Measurements from ENCODE around the gene AJM1. TPM values are rescaled to one million over a fixed set of nuclear protein-coding genes. Genes with fewer than 3 reads are reported as not detected.
"Not testable (repeated sequence)": the region's sequence is repeated elsewhere in the genome, so short reads cannot be mapped to it uniquely, and the experiment has no call there.

AJM1 gene
- total RNA-seq, 2 donors from 2014 or later: 1.4 to 3.5 TPM

DNA sequence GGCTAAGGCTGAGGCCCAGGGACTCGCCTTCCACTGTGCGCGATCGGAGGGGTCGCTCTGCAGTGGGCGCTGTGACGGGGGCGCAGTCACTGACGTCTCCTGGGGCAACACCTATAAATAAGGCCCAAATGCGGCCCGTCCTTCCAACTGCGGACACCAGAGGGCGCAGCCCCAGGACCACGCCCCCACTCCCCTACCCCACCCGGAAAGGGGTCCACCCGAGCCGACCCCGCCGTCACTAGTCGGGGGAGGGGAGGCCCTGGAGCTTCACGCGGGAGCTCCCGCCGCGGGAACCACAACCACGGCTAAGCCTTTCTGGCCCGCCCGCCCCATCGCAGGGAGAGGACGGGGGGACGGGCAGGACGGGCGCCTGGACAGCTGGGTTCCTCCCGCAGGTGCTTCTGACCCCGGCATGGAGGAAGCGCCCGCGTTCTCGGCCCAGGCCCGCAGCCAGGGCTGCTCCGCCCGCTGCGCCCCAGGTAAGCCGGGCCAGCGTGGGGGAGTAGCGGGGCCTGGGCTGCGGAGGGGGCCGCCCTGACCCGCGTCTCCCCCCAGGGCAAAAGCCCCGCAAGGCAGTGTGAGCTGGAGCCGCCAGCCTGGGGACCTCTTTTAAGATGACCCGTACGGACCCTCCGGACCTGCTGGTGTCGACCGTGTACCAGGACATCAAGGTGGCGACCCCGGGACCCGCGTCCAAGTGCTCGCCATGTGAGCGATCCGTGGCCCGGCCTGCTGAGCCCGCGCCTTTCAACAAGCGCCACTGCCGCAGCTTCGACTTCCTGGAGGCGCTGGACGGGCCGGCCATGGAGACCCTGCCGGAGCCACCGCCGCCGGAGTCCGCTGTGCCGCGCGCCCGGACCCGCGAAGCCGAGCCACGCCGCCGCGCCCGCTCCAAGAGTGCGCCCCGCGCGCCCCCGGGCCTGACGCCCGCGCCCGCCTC, 1.8 kb downstream of the AJM1 start:
- DNase-seq: peak; percentile 83
- 71 to 74% methylated on average over 38 to 99 of the region's 99 CpGs for WGBS, 2 experiments (ENCODE audit: insufficient coverage in 1 of 2, insufficient read length in 1 of 2)
- not testable (repeated sequence) for H3K4me1 ChIP-seq (ENCODE audit: control insufficient read depth, insufficient read depth, low read length); H3K27me3 ChIP-seq (ENCODE audit: control insufficient read depth, insufficient read depth, low read length, poor library complexity, severe bottlenecking); H3K4me3 Mint-ChIP-seq; H3K9ac ChIP-seq (ENCODE audit: extremely low read depth, low read length, poor library complexity, severe bottlenecking); H3K27ac ChIP-seq (ENCODE audit: low read depth, low read length); H3K27ac Mint-ChIP-seq; H3K4me3 ChIP-seq (ENCODE audit: low read length); H3K9me3 ChIP-seq (ENCODE audit: control insufficient read depth, low read length); H3K36me3 Mint-ChIP-seq (ENCODE audit: low read depth); H3K36me3 ChIP-seq (ENCODE audit: control insufficient read depth, insufficient read depth, low read length)
- Mint-ChIP-seq H3K9me3 (peaks cover 12% of the 10 kb centered on the region), H3K4me1 (peaks cover 10% of the 10 kb centered on the region), H3K27me3 (ENCODE audit: insufficient read depth) (peaks cover 33% of the 10 kb centered on the region)
- TF ChIP-seq, protein P1, sequence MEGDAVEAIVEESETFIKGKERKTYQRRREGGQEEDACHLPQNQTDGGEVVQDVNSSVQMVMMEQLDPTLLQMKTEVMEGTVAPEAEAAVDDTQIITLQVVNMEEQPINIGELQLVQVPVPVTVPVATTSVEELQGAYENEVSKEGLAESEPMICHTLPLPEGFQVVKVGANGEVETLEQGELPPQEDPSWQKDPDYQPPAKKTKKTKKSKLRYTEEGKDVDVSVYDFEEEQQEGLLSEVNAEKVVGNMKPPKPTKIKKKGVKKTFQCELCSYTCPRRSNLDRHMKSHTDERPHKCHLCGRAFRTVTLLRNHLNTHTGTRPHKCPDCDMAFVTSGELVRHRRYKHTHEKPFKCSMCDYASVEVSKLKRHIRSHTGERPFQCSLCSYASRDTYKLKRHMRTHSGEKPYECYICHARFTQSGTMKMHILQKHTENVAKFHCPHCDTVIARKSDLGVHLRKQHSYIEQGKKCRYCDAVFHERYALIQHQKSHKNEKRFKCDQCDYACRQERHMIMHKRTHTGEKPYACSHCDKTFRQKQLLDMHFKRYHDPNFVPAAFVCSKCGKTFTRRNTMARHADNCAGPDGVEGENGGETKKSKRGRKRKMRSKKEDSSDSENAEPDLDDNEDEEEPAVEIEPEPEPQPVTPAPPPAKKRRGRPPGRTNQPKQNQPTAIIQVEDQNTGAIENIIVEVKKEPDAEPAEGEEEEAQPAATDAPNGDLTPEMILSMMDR (conservative IDR thresholded peaks at IDR 0.05): peak; percentile 84

DNA sequence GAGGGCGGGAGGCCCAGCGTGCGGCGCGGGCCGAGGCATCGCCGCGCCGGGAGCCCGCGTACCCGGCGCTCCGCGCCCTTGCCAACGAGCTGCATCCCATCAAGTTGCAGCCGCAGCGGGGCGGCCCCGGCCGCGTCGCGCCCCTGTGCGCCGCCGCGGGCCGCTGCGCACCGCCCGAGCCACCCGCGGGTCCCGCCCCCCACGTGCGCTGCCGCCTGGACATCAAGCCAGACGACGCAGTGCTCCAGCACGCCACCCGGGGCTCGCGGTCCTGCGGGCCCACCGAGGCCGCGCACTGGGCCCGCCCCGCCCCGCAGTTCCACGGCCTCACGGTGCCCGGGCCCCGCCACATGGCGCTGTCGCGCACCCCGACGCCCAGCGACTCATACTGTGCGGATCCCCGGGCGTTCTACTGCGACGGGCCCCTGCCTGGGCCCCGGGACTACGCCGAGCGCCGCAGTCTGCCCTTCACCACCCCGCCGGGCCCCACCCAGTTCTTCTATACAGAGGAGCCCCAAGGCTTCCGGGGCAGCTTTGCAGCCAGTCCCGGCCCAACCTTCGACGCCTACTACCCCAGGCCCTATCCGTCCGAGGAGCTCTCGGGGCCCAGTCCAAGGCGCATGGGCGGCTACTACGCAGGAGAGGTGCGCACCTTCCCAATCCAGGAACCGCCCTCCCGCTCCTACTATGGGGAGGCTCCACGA, 2.6 kb downstream of the AJM1 start:
- peaks cover 11% of the 10 kb centered on the region for H3K4me1 Mint-ChIP-seq
- no peaks in the 10 kb centered on the region for H3K36me3 ChIP-seq (ENCODE audit: control insufficient read depth, insufficient read depth, low read length)
- WGBS, 2 experiments (ENCODE audit: insufficient coverage in 1 of 2, insufficient read length in 1 of 2): 90 to 92% methylated on average over 38 to 88 of the region's 88 CpGs

More for the DNA sequence above, 2.6 kb downstream of the AJM1 start:
- Mint-ChIP-seq H3K27me3 (ENCODE audit: insufficient read depth) (peaks cover 33% of the 10 kb centered on the region), H3K4me3 (no peak overlapping the region), H3K36me3 (ENCODE audit: low read depth) (no peaks in the 10 kb centered on the region), H3K27ac (no peak overlapping the region), H3K9me3 (peaks cover 12% of the 10 kb centered on the region)
- DNase-seq: no peak
- no peaks in the 10 kb centered on the region for H3K27me3 ChIP-seq (ENCODE audit: control insufficient read depth, insufficient read depth, low read length, poor library complexity, severe bottlenecking)
- H3K9ac ChIP-seq (ENCODE audit: extremely low read depth, low read length, poor library complexity, severe bottlenecking): no peak overlapping the region
- peaks cover 7% of the 10 kb centered on the region for H3K4me1 ChIP-seq (ENCODE audit: control insufficient read depth, insufficient read depth, low read length)
- no peak overlapping the region for H3K27ac ChIP-seq (ENCODE audit: low read depth, low read length)
- TF ChIP-seq, protein P1 (conservative IDR thresholded peaks at IDR 0.05): no peak
- H3K4me3 ChIP-seq (ENCODE audit: low read length): no peak overlapping the region
- H3K9me3 ChIP-seq (ENCODE audit: control insufficient read depth, low read length): no peaks in the 10 kb centered on the region
